Measurements from ENCODE around the gene SLC37A3. TPM values are rescaled to one million over a fixed set of nuclear protein-coding genes. Genes with fewer than 3 reads are reported as not detected.

The SLC37A3 gene
- total and polyA plus RNA-seq, 8 donors = 6.3 to 141 (median 55.2) TPM

- no peak overlapping the region for H3K4me3 ChIP-seq
- H3K27me3 ChIP-seq = no peaks in the 10 kb centered on the region
- TF ChIP-seq POLR2AphosphoS5 (IDR thresholded peaks at IDR 0.05) = no peak
- intact Hi-C loops (cut with DNase I; ENCODE audit: low total_unique reads) = no loop called here
- no peak overlapping the region for H3K27ac ChIP-seq
- H3K9me3 ChIP-seq = no peaks in the 10 kb centered on the region
- 79 to 95% (median 91%) methylated on average over 3 of the region's 3 CpGs for WGBS, 5 donors
- no peaks in the 10 kb centered on the region for H3K4me1 ChIP-seq
- DNase-seq = no peak
- H3K36me3 ChIP-seq = peaks cover 4 to 59% (median 49%) of the 10 kb centered on the region in 4 donors
Measured at GRCh38 chr7:140364819-140365218, 33.5 kb downstream of the SLC37A3 start.

GRCh38 chr7:140360697-140361229 lies 37.6 kb downstream of the SLC37A3 start:
- WGBS, 5 donors = 79 to 90% (median 88%) methylated on average over 6 of the region's 6 CpGs
- Histone ChIP-seq H3K27ac (no peak overlapping the region), H3K4me1 (peaks cover 0 to 5% (median 0%) of the 10 kb centered on the region in 4 donors), H3K27me3 (no peaks in the 10 kb centered on the region), H3K36me3 (peaks cover 8 to 58% (median 48%) of the 10 kb centered on the region in 4 donors), H3K9me3 (no peaks in the 10 kb centered on the region), H3K4me3 (no peak overlapping the region)
- no peak for DNase-seq
- intact Hi-C loops (cut with DNase I; ENCODE audit: low total_unique reads) = no loop called here
- TF ChIP-seq EP300 (IDR thresholded peaks at IDR 0.05) (no peak), CTCF (IDR thresholded peaks at IDR 0.05) (no peak), POLR2A (IDR thresholded peaks at IDR 0.05) (no peak), POLR2AphosphoS5 (IDR thresholded peaks at IDR 0.05) (no peak)

GRCh38 chr7:140358412-140359051 lies 39.8 kb downstream of the SLC37A3 start:
- TF ChIP-seq CTCF (IDR thresholded peaks at IDR 0.05) = no peak
- no peak for TF ChIP-seq POLR2AphosphoS5 (IDR thresholded peaks at IDR 0.05)
- no peak for TF ChIP-seq EP300 (IDR thresholded peaks at IDR 0.05)
- TF ChIP-seq POLR2A (IDR thresholded peaks at IDR 0.05) = no peak
- no peak for DNase-seq
- WGBS, 5 donors = 76 to 85% (median 83%) methylated on average over 9 to 10 of the region's 10 CpGs
- Histone ChIP-seq H3K9me3 (no peaks in the 10 kb centered on the region), H3K4me1 (peaks cover 0 to 5% (median 0%) of the 10 kb centered on the region in 4 donors), H3K27ac (no peak overlapping the region), H3K27me3 (no peaks in the 10 kb centered on the region), H3K36me3 (peaks cover 10 to 65% (median 59%) of the 10 kb centered on the region in 4 donors), H3K4me3 (no peak overlapping the region)
- intact Hi-C loops (cut with DNase I; ENCODE audit: low total_unique reads) = no loop called here

GRCh38 chr7:140358024-140358411 lies 40.3 kb downstream of the SLC37A3 start:
- Histone ChIP-seq H3K9me3 (no peaks in the 10 kb centered on the region), H3K4me3 (no peak overlapping the region), H3K36me3 (peaks cover 10 to 70% (median 64%) of the 10 kb centered on the region in 4 donors), H3K27me3 (no peaks in the 10 kb centered on the region), H3K4me1 (peaks cover 0 to 5% (median 0%) of the 10 kb centered on the region in 4 donors), H3K27ac (no peak overlapping the region)
- WGBS, 5 donors = 89 to 95% (median 90%) methylated on average over 3 of the region's 3 CpGs
- DNase-seq = no peak
- TF ChIP-seq POLR2AphosphoS5 (IDR thresholded peaks at IDR 0.05) (no peak), POLR2A (IDR thresholded peaks at IDR 0.05) (no peak), EP300 (IDR thresholded peaks at IDR 0.05) (no peak), CTCF (IDR thresholded peaks at IDR 0.05) (no peak)
- intact Hi-C loops (cut with DNase I; ENCODE audit: low total_unique reads) = no loop called here

- intact Hi-C loops (cut with DNase I; ENCODE audit: low total_unique reads) = no loop called here
- no peak for DNase-seq
Measured at GRCh38 chr7:140350056-140350455, 48.3 kb downstream of the SLC37A3 start.

More at GRCh38 chr7:140350056-140350455, 48.3 kb downstream of the SLC37A3 start:
- 83 to 94% (median 90%) methylated on average over 5 of the region's 5 CpGs for WGBS, 5 donors
- Histone ChIP-seq H3K27me3 (no peaks in the 10 kb centered on the region), H3K27ac (no peak overlapping the region), H3K36me3 (peaks cover 28 to 98% (median 96%) of the 10 kb centered on the region in 4 donors), H3K4me1 (no peaks in the 10 kb centered on the region), H3K9me3 (no peaks in the 10 kb centered on the region), H3K4me3 (no peak overlapping the region)
- TF ChIP-seq EP300 (IDR thresholded peaks at IDR 0.05) = no peak
- TF ChIP-seq POLR2AphosphoS5 (IDR thresholded peaks at IDR 0.05) = no peak
- no peak for TF ChIP-seq POLR2A (IDR thresholded peaks at IDR 0.05)
- no peak for TF ChIP-seq CTCF (IDR thresholded peaks at IDR 0.05)
